Trophoblast cell (in vitro differentiated cells and primary cell): ENCODE results near the gene POLR1G.

ENCODE experiments used
- DNase-seq, 2 donors: peaks; one replicate each; pipeline ENCODE4 v3.0.0-alpha.2; 2016
- H2AFZ ChIP-seq: 2 replicates; pipeline ENCODE4 v1.6.1; 2013; ENCODE audit warnings: low read length, moderate library complexity, mild to moderate bottlenecking; ENCODE audit not compliant: insufficient read depth, poor library complexity
- H2AK5ac ChIP-seq: 2 replicates; pipeline ENCODE4 v1.6.1; 2013; ENCODE audit warnings: mild to moderate bottlenecking, low read length
- H2BK120ac ChIP-seq: 2 replicates; pipeline ENCODE4 v1.6.1; 2013; ENCODE audit warnings: low read length, mild to moderate bottlenecking, moderate library complexity; ENCODE audit not compliant: insufficient read depth, poor library complexity
- H2BK12ac ChIP-seq: 2 replicates; pipeline ENCODE4 v1.6.1; 2013; ENCODE audit warnings: mild to moderate bottlenecking, low read length, moderate library complexity
- H2BK5ac ChIP-seq: 2 replicates; pipeline ENCODE4 v1.6.1; 2013; ENCODE audit warnings: low read length, low read depth, moderate library complexity, mild to moderate bottlenecking; ENCODE audit not compliant: poor library complexity
- H3K14ac ChIP-seq: 2 replicates; pipeline ENCODE4 v1.6.1; 2013; ENCODE audit warnings: mild to moderate bottlenecking, low read length
- H3K18ac ChIP-seq: 2 replicates; pipeline ENCODE4 v1.6.1; 2013; ENCODE audit warnings: mild to moderate bottlenecking, low read length
- H3K23ac ChIP-seq: 2 replicates; pipeline ENCODE4 v1.6.1; 2013; ENCODE audit warnings: low read length
- H3K27ac ChIP-seq: 2 replicates; pipeline ENCODE4 v1.5.1; 2013; ENCODE audit warnings: low read depth, mild to moderate bottlenecking, inconsistent platforms, low read length, moderate library complexity
- H3K27me3 ChIP-seq: 2 replicates; pipeline ENCODE4 v1.6.1; 2013; ENCODE audit warnings: inconsistent platforms, mild to moderate bottlenecking, low read length, moderate library complexity; ENCODE audit not compliant: insufficient read depth
- H3K36me3 ChIP-seq, 2 experiments: 1 replicate in 1 of 2; 2 replicates in 1 of 2; pipeline ENCODE4 v1.6.1; 2013; ENCODE audit warnings: low read length in 2 of 2, mild to moderate bottlenecking in 2 of 2, moderate library complexity in 1 of 2; ENCODE audit not compliant: insufficient read depth in 2 of 2, control insufficient read depth in 1 of 2
- H3K4ac ChIP-seq: 2 replicates; pipeline ENCODE4 v1.6.1; 2013; ENCODE audit warnings: low read depth, mild to moderate bottlenecking, low read length, moderate library complexity
- H3K4me1 ChIP-seq, 2 experiments: 1 replicate in 1 of 2; 2 replicates in 1 of 2; pipeline ENCODE4 v1.6.1; 2013; ENCODE audit warnings: low read length in 2 of 2, mild to moderate bottlenecking in 2 of 2, moderate library complexity in 1 of 2; ENCODE audit not compliant: insufficient read depth in 2 of 2, control insufficient read depth in 1 of 2
- H3K4me2 ChIP-seq: 2 replicates; pipeline ENCODE4 v1.6.1; 2013; ENCODE audit warnings: inconsistent platforms, mild to moderate bottlenecking, low read length, moderate library complexity
- H3K4me3 ChIP-seq: 2 replicates; pipeline ENCODE4 v1.5.1; 2013; ENCODE audit warnings: mild to moderate bottlenecking, low read depth, low read length, inconsistent platforms
- H3K79me1 ChIP-seq: one replicate; pipeline ENCODE4 v1.6.1; 2013; ENCODE audit warnings: low read length
- H3K79me2 ChIP-seq: 2 replicates; pipeline ENCODE4 v1.6.1; 2013; ENCODE audit warnings: low read length, mild to moderate bottlenecking; ENCODE audit not compliant: control insufficient read depth, insufficient read depth, poor library complexity
- H3K9ac ChIP-seq: 2 replicates; pipeline ENCODE4 v1.6.1; 2013; ENCODE audit warnings: mild to moderate bottlenecking, low read length
- H3K9me3 ChIP-seq: 2 replicates; pipeline ENCODE4 v1.6.1; 2013; ENCODE audit warnings: low read depth, mild to moderate bottlenecking, control low read depth, inconsistent platforms, low read length; ENCODE audit not compliant: insufficient read depth
- H4K12ac ChIP-seq: 2 replicates; pipeline ENCODE4 v1.6.1; 2013; ENCODE audit warnings: low read depth, mild to moderate bottlenecking, low read length, moderate library complexity
- H4K8ac ChIP-seq: 2 replicates; pipeline ENCODE4 v1.6.1; 2013; ENCODE audit warnings: low read depth, mild to moderate bottlenecking, low read length, moderate library complexity
- H4K91ac ChIP-seq: one replicate; pipeline ENCODE4 v1.6.1; 2013; ENCODE audit warnings: low read depth, mild to moderate bottlenecking, low read length, moderate library complexity
- WGBS: extraction: QIAGEN DNeasy Blood & Tissue Kit; methylation state at CpG from one replicate; pipeline ENCODE4 v1.1.7; 2013; ENCODE audit warnings: missing lambda C conversion rate; ENCODE audit not compliant: insufficient read length, insufficient coverage; ENCODE audit errors: extremely low coverage; 5-methylcytosine and 5-hydroxymethylcytosine counted together

The POLR1G gene

DNA sequence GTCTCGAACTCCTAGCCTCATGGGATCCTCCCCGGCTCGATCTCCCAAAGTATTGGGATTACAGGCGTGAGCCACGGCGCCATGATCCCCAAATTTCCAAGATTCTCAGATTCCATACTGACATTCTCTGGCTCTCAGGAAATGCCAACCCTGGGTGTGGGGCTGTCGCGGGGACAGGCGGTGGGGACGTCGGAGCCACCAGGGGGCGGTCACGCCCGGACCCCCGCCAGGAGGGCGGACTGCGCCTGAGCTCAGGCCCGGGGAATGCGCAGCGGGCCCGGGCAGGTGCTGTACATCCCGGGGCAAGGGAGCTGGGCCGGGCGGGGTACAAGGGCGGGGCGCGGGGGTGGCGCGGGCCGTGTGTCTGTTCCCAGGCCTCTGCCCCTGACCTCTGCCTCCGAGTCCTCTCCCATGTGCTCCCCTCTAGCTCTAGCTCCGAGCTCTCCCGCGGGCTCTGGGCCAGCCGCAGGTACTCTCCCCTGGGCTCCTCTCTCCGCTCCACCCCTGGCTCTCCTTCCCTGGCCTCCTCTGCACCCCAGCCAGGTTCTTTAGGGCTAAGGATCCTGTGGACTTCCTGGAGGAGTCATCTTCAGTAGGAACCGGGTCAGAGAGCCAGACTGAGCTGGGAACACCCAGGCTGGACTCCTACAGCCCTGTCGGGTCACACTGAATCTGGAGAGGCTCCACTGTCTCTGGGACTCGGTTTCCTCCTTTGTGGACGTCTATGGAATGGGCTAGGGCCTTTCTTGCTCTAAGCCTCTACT lies 4.0 kb upstream of the POLR1G start:
- Histone ChIP-seq H3K4me1 (peaks cover 14 to 29% of the 10 kb centered on the region in 2 experiments), H4K91ac (peak overlapping the region; percentile 72), H3K18ac (peak overlapping the region; percentile 89), H2BK12ac (peak overlapping the region; percentile 83), H4K12ac (no peak overlapping the region), H3K79me2 (peaks cover 20% of the 10 kb centered on the region), H3K79me1 (peaks cover 32% of the 10 kb centered on the region), H3K23ac (no peak overlapping the region), H3K36me3 (peaks cover 10 to 12% of the 10 kb centered on the region in 2 experiments), H3K4me2 (peak overlapping the region; percentile 75), H3K4ac (peak overlapping the region; percentile 82), H2BK120ac (peak overlapping the region; percentile 60), H3K9me3 (no peaks in the 10 kb centered on the region), H4K8ac (peak overlapping the region; percentile 57), H3K4me3 (no peak overlapping the region), H2AK5ac (no peak overlapping the region), H3K27me3 (no peaks in the 10 kb centered on the region), H2BK5ac (peak overlapping the region; percentile 21), H3K14ac (peak overlapping the region; percentile 37), H2AFZ (peak overlapping the region; percentile 1), H3K9ac (no peak overlapping the region), H3K27ac (peak overlapping the region; percentile 41)
- no CpG with 5 or more reads among the region's 40 CpGs for WGBS
- DNase-seq = peak; percentile 77 to 81

DNA sequence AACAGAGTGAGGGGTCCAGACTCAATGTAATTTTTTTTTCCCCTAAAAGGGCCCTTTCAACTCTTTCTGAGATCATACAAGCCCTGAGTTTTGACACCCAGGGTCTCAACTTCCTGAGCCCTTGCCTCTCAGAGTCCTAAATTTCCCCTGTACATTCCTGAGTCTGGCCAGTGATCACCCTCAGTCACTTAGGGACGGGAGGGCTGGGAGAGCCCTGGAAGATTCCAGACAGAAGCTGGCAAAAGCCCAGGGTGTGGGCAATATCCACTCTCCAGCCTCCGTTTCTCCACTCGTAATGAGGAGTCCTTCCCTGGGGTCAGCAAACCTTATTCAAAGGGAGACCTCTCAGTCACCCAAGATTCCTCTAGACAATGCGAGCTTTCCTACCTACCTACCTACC lies 3.2 kb upstream of the POLR1G start:
- peaks cover 14 to 26% of the 10 kb centered on the region in 2 experiments for H3K4me1 ChIP-seq
- peak overlapping the region; percentile 13 for H2BK120ac ChIP-seq
- H3K9me3 ChIP-seq = no peaks in the 10 kb centered on the region
- H3K23ac ChIP-seq = no peak overlapping the region
- H3K27me3 ChIP-seq = no peaks in the 10 kb centered on the region
- H3K79me1 ChIP-seq = peaks cover 32% of the 10 kb centered on the region
- WGBS = no CpG with 5 or more reads among the region's 4 CpGs
- H3K79me2 ChIP-seq = peaks cover 20% of the 10 kb centered on the region
- no peak overlapping the region for H3K4me3 ChIP-seq
- H3K4me2 ChIP-seq = peak overlapping the region; percentile 75
- peak in 1 of 2 donors; percentile 12 for DNase-seq
- peaks cover 4 to 10% of the 10 kb centered on the region in 2 experiments for H3K36me3 ChIP-seq
- no peak overlapping the region for H3K14ac ChIP-seq
- no peak overlapping the region for H4K8ac ChIP-seq
- no peak overlapping the region for H3K9ac ChIP-seq
- H3K27ac ChIP-seq = peak overlapping the region; percentile 52
- no peak overlapping the region for H3K18ac ChIP-seq
- no peak overlapping the region for H4K12ac ChIP-seq
- H2AK5ac ChIP-seq = peak overlapping the region; percentile 16
- no peak overlapping the region for H2AFZ ChIP-seq
- peak overlapping the region; percentile 97 for H4K91ac ChIP-seq
- peak overlapping the region; percentile 40 for H3K4ac ChIP-seq
- peak overlapping the region; percentile 37 for H2BK5ac ChIP-seq
- H2BK12ac ChIP-seq = peak overlapping the region; percentile 10

DNA sequence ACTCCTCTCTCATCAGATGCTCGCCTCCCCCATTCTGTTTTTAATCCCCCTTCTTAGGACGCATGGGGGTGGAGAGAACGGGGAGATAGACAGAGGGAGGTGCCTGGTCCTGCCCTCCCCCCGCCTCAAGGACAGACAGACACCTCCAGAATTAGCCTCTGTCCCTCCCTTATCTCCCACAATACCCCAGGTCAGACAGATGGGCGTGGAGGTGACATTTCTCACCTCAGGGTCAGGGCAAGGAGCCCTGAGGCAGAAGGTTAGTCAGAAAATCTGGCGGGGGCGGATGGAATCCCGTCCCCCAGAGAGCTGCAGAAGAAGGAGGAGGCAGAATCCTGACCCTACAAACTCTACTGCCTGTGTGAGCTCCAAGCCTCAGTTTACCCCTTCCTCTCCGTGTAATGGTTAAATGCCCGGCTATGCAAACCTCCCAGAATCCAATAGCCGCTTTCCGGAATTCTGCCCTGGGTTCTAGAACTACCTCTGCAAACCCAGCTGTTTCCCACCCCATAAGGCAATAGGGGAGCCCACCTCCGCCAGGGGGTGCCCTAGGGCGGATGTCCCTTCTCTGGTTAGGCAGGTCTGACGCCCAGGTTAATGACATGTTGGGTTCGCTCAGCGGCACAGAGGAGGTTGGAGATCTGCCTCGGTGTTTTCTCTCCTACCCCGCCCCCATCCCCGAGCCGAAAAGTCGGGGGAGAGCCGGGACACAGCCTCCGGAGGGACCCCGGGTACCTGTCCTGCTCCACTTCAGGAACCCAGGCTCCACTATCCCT lies 2.5 kb upstream of the POLR1G start:
- Histone ChIP-seq H4K91ac (peak overlapping the region; percentile 97), H3K9ac (peak overlapping the region; percentile 87), H3K27me3 (no peaks in the 10 kb centered on the region), H3K14ac (peak overlapping the region; percentile 96), H3K79me2 (peaks cover 20% of the 10 kb centered on the region), H2BK12ac (peak overlapping the region; percentile 80), H3K4me3 (peak overlapping the region; percentile 89), H3K18ac (peak overlapping the region; percentile 98), H3K4ac (peak overlapping the region; percentile 92), H3K79me1 (peaks cover 32% of the 10 kb centered on the region), H3K9me3 (no peaks in the 10 kb centered on the region), H2BK5ac (peak overlapping the region; percentile 96), H4K8ac (peak overlapping the region; percentile 89), H3K4me2 (peak overlapping the region; percentile 75), H3K27ac (peak overlapping the region; percentile 97), H4K12ac (peak overlapping the region; percentile 89), H2AFZ (peak overlapping the region; percentile 77), H2BK120ac (peak overlapping the region; percentile 88), H3K4me1 (peaks cover 14 to 26% of the 10 kb centered on the region in 2 experiments), H3K36me3 (peaks cover 11 to 16% of the 10 kb centered on the region in 2 experiments), H3K23ac (no peak overlapping the region), H2AK5ac (peak overlapping the region; percentile 85)
- WGBS = no CpG with 5 or more reads among the region's 25 CpGs
- peak; percentile 70 to 71 for DNase-seq

DNA sequence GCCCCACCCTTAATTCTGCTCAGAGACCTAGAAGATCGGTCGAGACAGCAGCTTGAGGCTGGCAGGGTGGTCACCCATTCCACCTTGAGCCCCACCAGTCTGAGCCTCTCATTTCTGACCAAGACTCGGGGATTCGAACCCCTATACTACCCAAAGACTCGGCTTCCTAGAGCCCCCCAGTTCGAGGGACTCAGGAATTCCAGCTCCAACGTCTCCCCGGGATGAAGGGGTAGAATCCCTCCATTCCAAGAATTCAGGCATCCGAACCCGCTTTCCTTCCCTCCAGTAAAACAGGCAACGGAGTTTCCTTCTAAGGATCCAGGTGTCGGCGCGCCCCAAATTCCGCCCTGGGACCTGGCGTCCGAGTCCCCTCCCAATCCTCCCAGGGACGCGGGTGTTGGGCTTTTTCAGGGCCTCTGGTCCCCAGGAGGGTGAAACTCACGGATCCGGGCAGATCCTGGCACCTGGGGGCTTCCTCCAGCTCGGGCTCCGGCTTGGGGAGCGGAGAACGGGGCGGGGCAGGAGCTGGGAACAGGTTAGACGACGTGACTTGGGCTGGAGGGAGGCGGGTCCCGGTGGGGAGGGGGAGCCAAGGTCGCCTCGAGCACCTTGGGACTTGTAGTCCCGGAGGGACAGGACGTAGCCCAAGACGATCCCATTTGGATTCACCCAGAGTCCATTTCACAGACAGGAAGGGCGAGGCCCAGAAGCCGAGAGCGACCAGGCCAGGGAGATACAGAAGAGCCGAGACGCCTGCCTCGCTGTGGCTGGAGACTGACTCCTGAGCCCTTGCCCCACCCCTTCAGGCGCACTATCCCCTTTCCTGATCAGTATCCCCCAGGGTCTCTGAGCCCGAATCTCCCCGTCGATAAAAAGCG lies 1.6 kb upstream of the POLR1G start, which contains the start of gene PPP1R13L:
PPP1R13L (minus strand) TSS at position 513 of the 878 bp plus-strand sequence. CDS start 6,751 bp downstream, outside the sequence.
- peak within 1 kb of the TSS; percentile 98 for H4K91ac ChIP-seq
- H3K4me2 ChIP-seq = peak within 1 kb of the TSS; percentile 75
- H2AK5ac ChIP-seq = peak within 1 kb of the TSS; percentile 85
- H4K12ac ChIP-seq = peak within 1 kb of the TSS; percentile 89
- H3K4ac ChIP-seq = peak within 1 kb of the TSS; percentile 92
- no peak within 1 kb of the TSS for H3K23ac ChIP-seq
- H3K27me3 ChIP-seq = no peaks in the 10 kb centered on the region
- peak within 1 kb of the TSS; percentile 98 for H3K18ac ChIP-seq
- peaks cover 32% of the 10 kb centered on the region for H3K79me1 ChIP-seq
- peak within 1 kb of the TSS; percentile 96 for H2BK120ac ChIP-seq
- no peaks in the 10 kb centered on the region for H3K9me3 ChIP-seq
- peaks cover 20% of the 10 kb centered on the region for H3K79me2 ChIP-seq
- WGBS = no CpG with 5 or more reads among the region's 46 CpGs
- H3K14ac ChIP-seq = peak within 1 kb of the TSS; percentile 96
- peak; percentile 97 to 98 for DNase-seq
- H3K4me1 ChIP-seq = peaks cover 14 to 26% of the 10 kb centered on the region in 2 experiments
- H3K9ac ChIP-seq = peak within 1 kb of the TSS; percentile 87
- H3K27ac ChIP-seq = peak within 1 kb of the TSS; percentile 97
- peaks cover 15 to 18% of the 10 kb centered on the region in 2 experiments for H3K36me3 ChIP-seq
- peak within 1 kb of the TSS; percentile 89 for H2BK12ac ChIP-seq
- peak within 1 kb of the TSS; percentile 89 for H3K4me3 ChIP-seq
- peak within 1 kb of the TSS; percentile 99 for H2BK5ac ChIP-seq
- H2AFZ ChIP-seq = peak within 1 kb of the TSS; percentile 83
- peak within 1 kb of the TSS; percentile 92 for H4K8ac ChIP-seq
